ENCODE data around the gene SLC8A1.

DNA sequence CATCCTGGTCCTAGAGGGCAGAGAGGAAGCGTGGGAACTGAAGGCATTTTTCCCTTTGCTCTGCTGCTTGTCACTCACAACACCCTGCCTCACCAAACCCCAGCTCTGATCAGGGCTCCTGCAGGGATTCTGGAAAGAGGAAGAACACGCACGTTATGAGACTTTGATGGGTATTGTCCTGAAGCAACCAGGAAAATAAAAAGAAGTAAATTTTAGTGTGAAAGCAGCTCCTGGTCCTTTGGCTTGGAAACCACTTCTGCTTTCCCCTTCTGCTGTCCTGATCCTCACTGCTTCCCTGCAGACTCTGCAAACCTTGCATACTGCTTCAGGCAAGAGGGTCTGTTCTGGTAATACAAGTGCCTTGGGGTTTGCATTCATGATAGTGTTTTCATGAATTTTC is 164.1 kb downstream of the SLC8A1 start:
- TF ChIP-seq POLR2A (IDR thresholded peaks at IDR 0.05), result no peak
- TF ChIP-seq CTCF (IDR thresholded peaks at IDR 0.05), result no peak
- TF ChIP-seq EP300 (IDR thresholded peaks at IDR 0.05), result no peak

Measured in tibial nerve (tissue), 4 donors.